Lower leg skin (tissue), 4 donors: ENCODE data around the gene ZBTB7C. TPM values are rescaled to one million over a fixed set of nuclear protein-coding genes. Genes with fewer than 3 reads are reported as not detected.
"Not testable (repeated sequence)": the region's sequence is repeated elsewhere in the genome, so short reads cannot be mapped to it uniquely, and the experiment has no call there.

Experiments used
- DNase-seq, 2 donors: peaks; one replicate each; pipeline ENCODE4 v3.0.0-alpha.2; 2019; ENCODE audit warnings: low spot score in 2 of 2
- H3K4me3 ChIP-seq: fragments of 200-600 bp; sonication (generic); 2 replicates; pipeline ENCODE4 v1.5.1; 2017; ENCODE audit warnings: mild to moderate bottlenecking, low read depth; ENCODE audit not compliant: poor library complexity, severe bottlenecking
- CTCF ChIP-seq, 3 donors: fragments of 450-650 bp; IDR thresholded peaks; one replicate each; pipeline ENCODE4 v1.5.1; 2016; ENCODE audit warnings: antibody characterized with exemption in 3 of 3, mild to moderate bottlenecking in 3 of 3, moderate library complexity in 2 of 3
- POLR2A ChIP-seq, 2 donors: fragments of 450-650 bp; IDR thresholded peaks; one replicate each; pipeline ENCODE4 v1.6.1; 2016 to 2017; ENCODE audit warnings: antibody characterized with exemption in 2 of 2, mild to moderate bottlenecking in 1 of 2, moderate library complexity in 1 of 2
- WGBS, 2 donors: methylation state at CpG; one replicate each; pipeline ENCODE4 v1.1.5; 2018; 5-methylcytosine and 5-hydroxymethylcytosine counted together
- intact Hi-C: fragments of 100-400 bp; cut with DNase I; formaldehyde crosslinking; loops from one replicate; pipeline ENCODE4 v1.15.0; 2023; ENCODE audit warnings: low total_unique reads
- total RNA-seq, 4 donors: library from RNA; depleted of rRNA; stranded (reverse); fragments of >200 nt; gene quantifications; one replicate each; pipeline ENCODE4 v1.1.0, GENCODE V29; 2016

Gene ZBTB7C
- total RNA-seq, 4 donors from 2014 or later: 44.2 to 59.7 (median 50.7) TPM

DNA sequence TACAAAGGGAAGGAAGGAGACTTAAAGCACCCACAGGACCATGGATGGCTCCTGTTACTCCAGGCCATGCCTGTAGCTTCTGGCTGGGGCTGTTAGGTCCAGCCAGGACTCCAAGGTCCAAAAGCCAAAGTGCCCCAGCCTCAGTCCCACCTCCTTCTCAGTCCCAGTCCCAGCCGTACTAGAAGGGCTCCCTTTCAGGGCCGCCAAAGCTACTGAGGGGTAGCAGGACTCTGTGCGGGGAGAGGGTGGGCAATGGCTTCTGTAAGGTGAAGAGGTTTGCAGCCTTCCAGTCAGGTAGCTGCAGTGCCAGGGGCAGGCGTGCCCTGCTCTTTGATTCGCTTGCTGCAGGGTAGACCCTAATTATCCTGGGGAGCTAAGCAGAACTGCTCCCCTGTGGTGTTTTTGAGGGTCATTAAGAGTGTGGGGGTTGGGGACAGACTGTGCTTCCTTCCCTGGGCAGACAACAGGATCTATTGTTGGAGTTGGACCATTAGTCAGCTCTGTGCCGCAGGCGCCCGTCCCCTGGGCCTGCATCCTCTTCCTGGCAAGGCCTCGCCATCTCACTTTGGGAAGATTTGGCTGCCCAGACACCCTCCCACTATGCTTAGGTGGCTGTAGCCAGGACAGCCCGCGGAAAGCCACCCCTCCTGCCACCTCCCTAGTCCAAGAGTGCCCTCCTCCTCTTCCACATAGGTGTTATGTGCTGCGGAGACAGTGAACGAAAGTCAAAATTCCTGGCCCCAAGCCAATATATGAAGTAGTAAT, 118.8 kb downstream of the ZBTB7C start:
- peak in 1 of 2 donors; percentile 81 for DNase-seq
- no peak for TF ChIP-seq POLR2A (IDR thresholded peaks at IDR 0.05)
- TF ChIP-seq CTCF (IDR thresholded peaks at IDR 0.05): no peak
- intact Hi-C loops: no loop called here
- WGBS, 2 donors: 71 to 83% methylated on average over 11 to 13 of the region's 13 CpGs
- H3K4me3 ChIP-seq: no peak overlapping the region

DNA sequence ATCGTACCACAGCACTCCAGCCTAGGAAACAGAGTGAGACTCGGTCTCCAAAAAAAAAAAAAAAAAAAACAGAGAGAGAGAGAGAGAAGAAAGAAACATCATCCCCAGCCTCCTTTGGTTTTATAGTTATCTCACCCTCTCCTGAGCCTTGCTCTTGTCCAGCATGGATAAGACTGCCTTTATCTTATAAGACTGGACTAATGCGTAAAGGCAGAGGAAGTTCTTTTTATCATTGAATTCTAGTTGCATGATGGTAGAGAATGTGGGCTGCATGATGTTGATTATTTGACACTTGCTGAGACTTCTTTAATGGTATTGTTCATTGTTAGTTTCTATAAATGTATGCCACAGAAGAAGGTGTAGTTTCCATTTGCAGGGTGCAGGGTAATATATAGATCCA, 124.4 kb downstream of the ZBTB7C start:
- intact Hi-C loops: no loop called here
- H3K4me3 ChIP-seq: no peak overlapping the region
- WGBS, 2 donors: 95 to 96% methylated on average over 3 of the region's 3 CpGs
- TF ChIP-seq POLR2A (IDR thresholded peaks at IDR 0.05) (no peak), CTCF (IDR thresholded peaks at IDR 0.05) (no peak)
- DNase-seq: no peak

DNA sequence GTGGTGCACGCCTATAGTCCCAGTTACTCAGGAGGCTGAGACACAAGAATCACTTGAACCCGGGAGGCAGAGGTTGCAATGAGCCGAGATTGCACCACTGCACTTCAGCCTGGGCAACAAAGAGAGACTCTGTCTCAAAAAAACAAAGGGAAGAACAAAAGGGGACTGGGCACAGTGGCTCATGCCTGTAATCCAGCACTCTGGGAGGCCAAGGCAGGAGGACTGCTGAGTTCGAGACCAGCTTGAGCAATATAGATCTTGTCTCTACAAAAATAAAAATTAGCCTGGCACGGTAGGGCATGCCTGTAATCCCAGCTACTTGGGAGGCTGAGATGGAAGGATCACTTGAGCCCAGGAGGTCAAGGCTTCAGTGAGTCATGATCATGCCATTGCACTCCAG, 125.2 kb downstream of the ZBTB7C start:
- DNase-seq, intact Hi-C loops, H3K4me3 ChIP-seq: not testable (repeated sequence)
- 93 to 99% methylated on average over 5 of the region's 5 CpGs for WGBS, 2 donors

GRCh38 chr18:48281460-48281859, 127.7 kb downstream of the ZBTB7C start:
- intact Hi-C loops, DNase-seq, H3K4me3 ChIP-seq: not testable (repeated sequence)

DNA sequence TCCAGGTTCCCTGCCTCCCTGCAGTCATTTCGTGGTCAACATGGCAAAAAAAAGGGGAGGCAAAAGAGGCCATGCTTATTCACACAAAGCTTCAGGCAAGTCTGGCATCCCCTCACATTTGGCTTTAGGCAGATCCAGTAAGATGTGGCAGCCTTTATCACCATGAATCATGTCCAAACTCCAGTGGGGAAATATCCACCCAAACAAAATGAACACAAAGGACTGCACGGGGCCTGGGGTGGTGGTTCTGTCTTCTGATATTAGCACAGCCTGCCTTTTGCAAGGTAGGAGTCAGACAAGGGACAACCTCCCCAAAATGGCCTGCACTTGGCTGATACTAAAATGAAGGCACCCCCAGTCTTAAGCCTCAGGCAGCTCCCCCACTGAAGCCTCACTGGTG, 129.9 kb downstream of the ZBTB7C start:
- DNase-seq: no peak
- no peak for TF ChIP-seq POLR2A (IDR thresholded peaks at IDR 0.05)
- TF ChIP-seq CTCF (IDR thresholded peaks at IDR 0.05): no peak
- no peak overlapping the region for H3K4me3 ChIP-seq
- WGBS, 2 donors: 45 to 67% methylated on average over 2 of the region's 2 CpGs
- intact Hi-C loops: no loop called here

GRCh38 chr18:48278081-48278480, 131.1 kb downstream of the ZBTB7C start:
- no peak overlapping the region for H3K4me3 ChIP-seq
- intact Hi-C loops: no loop called here
- 84 to 93% methylated on average over 2 of the region's 2 CpGs for WGBS, 2 donors
- TF ChIP-seq CTCF (IDR thresholded peaks at IDR 0.05): no peak
- no peak for DNase-seq

DNA sequence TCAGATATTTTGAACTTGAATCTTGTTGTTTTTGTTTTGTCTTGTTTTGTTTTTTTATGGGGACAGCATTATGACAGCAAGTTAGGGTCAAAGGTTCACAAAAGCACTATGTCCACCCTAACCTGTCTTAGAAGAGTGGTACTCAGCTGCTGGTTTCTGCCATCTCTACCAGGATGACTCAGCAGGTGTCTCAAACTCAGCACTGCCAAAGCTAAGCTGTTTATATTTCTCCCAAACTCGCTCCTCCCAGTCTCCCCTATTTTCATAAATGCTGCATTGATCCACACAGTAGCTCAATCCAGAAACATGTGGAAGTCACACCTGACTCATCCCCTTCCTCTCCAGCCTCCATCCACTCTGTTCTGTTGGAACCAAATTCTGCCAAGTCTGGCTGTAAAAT, 134.9 kb downstream of the ZBTB7C start:
- TF ChIP-seq POLR2A (IDR thresholded peaks at IDR 0.05) (no peak), CTCF (IDR thresholded peaks at IDR 0.05) (no peak)
- DNase-seq: no peak
- intact Hi-C loops: no loop called here
- WGBS, 2 donors: 56 to 75% methylated on average over 1 of the region's 1 CpG
- H3K4me3 ChIP-seq: no peak overlapping the region
